A673 (cell line): Measurements from ENCODE around the gene CFAP97. TPM values are rescaled to one million over a fixed set of nuclear protein-coding genes. Genes with fewer than 3 reads are reported as not detected.
"Not testable (repeated sequence)": the region's sequence is repeated elsewhere in the genome, so short reads cannot be mapped to it uniquely, and the experiment has no call there.

ENCODE experiments used
- BruUV-seq: library from RNA; stranded (reverse); fragments of 400-500 nt; replicated peaks from 2 replicates; lab custom pipeline; 2021; lab: Mats Ljungman, UMichigan
- CTCF ChIA-PET: fragments of 300-600 bp; sonication (Branson Sonifier 250); formaldehyde crosslinking; loops from one replicate; lab custom pipeline; 2022; ENCODE audit warnings: antibody characterized with exemption; lab: Charles Lee
- POLR2A ChIA-PET: fragments of 300-600 bp; sonication (Branson Sonifier 250); formaldehyde crosslinking; loops from one replicate; lab custom pipeline; 2022; ENCODE audit warnings: antibody characterized with exemption; ENCODE audit not compliant: low non-redundant PET; lab: Charles Lee
- DNase-seq: peaks from one replicate; pipeline ENCODE4 v3.0.0-alpha.2; 2015; ENCODE audit warnings: low spot score
- H3K27ac ChIP-seq: fragments of 200-600 bp; sonication (generic); 2 replicates; pipeline ENCODE4 v1.5.1; 2016; ENCODE audit warnings: mixed run types, low read depth, mild to moderate bottlenecking, mixed read lengths, antibody characterized with exemption, low read length; ENCODE audit not compliant: poor library complexity, severe bottlenecking
- H3K27me3 ChIP-seq: fragments of 200-600 bp; sonication (generic); replicated peaks from 2 replicates; pipeline ENCODE4 v1.6.1; 2017; ENCODE audit warnings: mixed run types, low read depth, mild to moderate bottlenecking, mixed read lengths, antibody characterized with exemption, low read length; ENCODE audit not compliant: insufficient read depth, poor library complexity
- H3K36me3 ChIP-seq: fragments of 200-600 bp; sonication (generic); 2 replicates; pipeline ENCODE4 v1.6.1; 2016; ENCODE audit warnings: mixed run types, mild to moderate bottlenecking, mixed read lengths, antibody characterized with exemption, low read length; ENCODE audit not compliant: insufficient read depth, poor library complexity, severe bottlenecking
- H3K4me1 ChIP-seq: fragments of 200-600 bp; sonication (generic); 2 replicates; pipeline ENCODE4 v1.6.1; 2017; ENCODE audit warnings: mixed run types, mild to moderate bottlenecking, mixed read lengths, antibody characterized with exemption, low read length; ENCODE audit not compliant: insufficient read depth, poor library complexity, severe bottlenecking
- H3K4me3 ChIP-seq: fragments of 200-600 bp; sonication (generic); 2 replicates; pipeline ENCODE4 v1.5.1; 2016; ENCODE audit warnings: low read depth, mixed run types, mild to moderate bottlenecking, mixed read lengths, low read length; ENCODE audit not compliant: poor library complexity, severe bottlenecking
- H3K9me3 ChIP-seq: fragments of 200-600 bp; sonication (generic); 2 replicates; pipeline ENCODE4 v1.6.1; 2016; ENCODE audit warnings: mixed run types, low read depth, mild to moderate bottlenecking, mixed read lengths, antibody characterized with exemption, low read length; ENCODE audit not compliant: poor library complexity, severe bottlenecking
- EZH2 ChIP-seq: fragments of 200-600 bp; sonication (generic); IDR thresholded peaks from 2 replicates; pipeline ENCODE4 v1.6.1; 2017; ENCODE audit warnings: borderline replicate concordance, low read depth, mild to moderate bottlenecking, mixed read lengths, antibody characterized with exemption, low read length; ENCODE audit not compliant: poor library complexity, severe bottlenecking
- intact Hi-C: fragments of 100-400 bp; cut with micrococcal nuclease; formaldehyde crosslinking; loops from one replicate; pipeline ENCODE4 v1.10.0; 2022; ENCODE audit not compliant: unreplicated experiment
- total RNA-seq: library from RNA; stranded (reverse); gene quantifications from 2 replicates; pipeline ENCODE4 v1.2.3, GENCODE V29; 2021
- TF ChIP-seq, protein P1 (sequence below): fragments of 300-800, 200-600 bp; sonication (generic); conservative IDR thresholded peaks from 2 replicates; pipeline ENCODE4 v1.5.1; 2017; ENCODE audit warnings: low read depth, mild to moderate bottlenecking, antibody characterized with exemption, low read length, moderate library complexity, mixed read lengths

Gene CFAP97
- total RNA-seq, 1 experiment from 2014 or later = 28.9 TPM

DNA sequence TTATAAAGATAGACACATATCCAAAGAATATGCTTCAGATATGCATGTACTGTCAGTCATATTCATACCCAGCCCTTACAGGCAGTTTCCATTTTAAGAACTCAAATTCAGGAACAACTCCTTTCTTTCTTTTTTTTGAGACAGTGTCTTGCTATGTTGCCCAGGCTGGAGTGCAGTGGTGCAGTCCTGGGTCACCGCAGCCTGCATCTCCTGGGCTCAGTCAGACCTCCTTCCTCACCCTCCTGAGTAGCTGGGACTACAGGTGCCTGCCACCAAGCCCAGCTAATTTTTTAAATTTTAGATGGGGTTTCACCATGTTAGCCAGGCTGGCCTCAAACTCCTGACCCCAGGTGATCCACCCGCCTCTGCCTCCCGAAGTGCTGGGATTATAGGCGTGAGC, 40.1 kb upstream of the CFAP97 start:
- Histone ChIP-seq H3K9me3 (no peaks in the 10 kb centered on the region), H3K4me1 (peaks cover 16% of the 10 kb centered on the region), H3K36me3 (no peaks in the 10 kb centered on the region), H3K4me3 (no peak overlapping the region), H3K27ac (no peak overlapping the region), H3K27me3 (no peaks in the 10 kb centered on the region)
- DNase-seq = no peak
- ChIA-PET CTCF (no interaction called here), POLR2A (interaction anchor here (0.6 kb wide), 1 partner anchor 141 kb away, joined by 4 read pairs; no protein-coding TSS in a partner anchor)
- BruUV-seq = no TSS peak
- intact Hi-C loops = no loop called here
- TF ChIP-seq, protein P1, sequence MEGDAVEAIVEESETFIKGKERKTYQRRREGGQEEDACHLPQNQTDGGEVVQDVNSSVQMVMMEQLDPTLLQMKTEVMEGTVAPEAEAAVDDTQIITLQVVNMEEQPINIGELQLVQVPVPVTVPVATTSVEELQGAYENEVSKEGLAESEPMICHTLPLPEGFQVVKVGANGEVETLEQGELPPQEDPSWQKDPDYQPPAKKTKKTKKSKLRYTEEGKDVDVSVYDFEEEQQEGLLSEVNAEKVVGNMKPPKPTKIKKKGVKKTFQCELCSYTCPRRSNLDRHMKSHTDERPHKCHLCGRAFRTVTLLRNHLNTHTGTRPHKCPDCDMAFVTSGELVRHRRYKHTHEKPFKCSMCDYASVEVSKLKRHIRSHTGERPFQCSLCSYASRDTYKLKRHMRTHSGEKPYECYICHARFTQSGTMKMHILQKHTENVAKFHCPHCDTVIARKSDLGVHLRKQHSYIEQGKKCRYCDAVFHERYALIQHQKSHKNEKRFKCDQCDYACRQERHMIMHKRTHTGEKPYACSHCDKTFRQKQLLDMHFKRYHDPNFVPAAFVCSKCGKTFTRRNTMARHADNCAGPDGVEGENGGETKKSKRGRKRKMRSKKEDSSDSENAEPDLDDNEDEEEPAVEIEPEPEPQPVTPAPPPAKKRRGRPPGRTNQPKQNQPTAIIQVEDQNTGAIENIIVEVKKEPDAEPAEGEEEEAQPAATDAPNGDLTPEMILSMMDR = no peak
- TF ChIP-seq EZH2 = no peak

- no peak for DNase-seq
- CTCF ChIA-PET = no interaction called here
Measured at GRCh38 chr4:185242749-185243533, 39.1 kb upstream of the CFAP97 start.

GRCh38 chr4:185240486-185240885, 36.7 kb upstream of the CFAP97 start:
- CTCF ChIA-PET, H3K27ac ChIP-seq, POLR2A ChIA-PET, BruUV-seq, intact Hi-C loops, H3K9me3 ChIP-seq, H3K36me3 ChIP-seq, H3K27me3 ChIP-seq, H3K4me3 ChIP-seq, H3K4me1 ChIP-seq, DNase-seq: not testable (repeated sequence)

More at GRCh38 chr4:185242749-185243533, 39.1 kb upstream of the CFAP97 start:
- Histone ChIP-seq H3K27me3 (no peaks in the 10 kb centered on the region), H3K4me1 (peaks cover 16% of the 10 kb centered on the region), H3K9me3 (no peaks in the 10 kb centered on the region), H3K4me3 (no peak overlapping the region), H3K27ac (no peak overlapping the region), H3K36me3 (no peaks in the 10 kb centered on the region)
- no peak for TF ChIP-seq EZH2
- TF ChIP-seq, protein P1 = no peak
- BruUV-seq = no TSS peak
- intact Hi-C loops = no loop called here
- POLR2A ChIA-PET = no interaction called here
